H1 (cell line): ENCODE measurements around the gene ZWILCH. TPM values are rescaled to one million over a fixed set of nuclear protein-coding genes. Genes with fewer than 3 reads are reported as not detected.

Experiments
- CTCF ChIA-PET: fragments of 300-600 bp; sonication (Branson Sonifier 250); formaldehyde crosslinking; loops from one replicate; lab custom pipeline; 2021; ENCODE audit not compliant: partially characterized antibody; lab: Charles Lee
- POLR2A ChIA-PET: fragments of 300-600 bp; sonication (Branson Sonifier 250); formaldehyde crosslinking; loops from one replicate; lab custom pipeline; 2021; ENCODE audit warnings: inconsistent platforms; ENCODE audit not compliant: partially characterized antibody; lab: Charles Lee
- DNase-seq, 2 experiments: peaks; one replicate each; pipeline versions ENCODE4 v3.0.0 to v3.0.0-alpha.2; 2010 to 2022; ENCODE audit warnings: low spot score in 2 of 2, low read depth in 1 of 2, mixed read lengths in 1 of 2
- FAIRE-seq: peaks from 2 replicates; lab custom pipeline; 2011; peaks lifted over from hg19 to GRCh38; lab: Jason Lieb, UNC
- H2AFZ ChIP-seq: 2 replicates; pipeline ENCODE4 v1.8.1; 2012; ENCODE audit warnings: low read length, inconsistent platforms
- H2AK5ac ChIP-seq: 2 replicates; pipeline ENCODE4 v1.6.1; 2013; ENCODE audit warnings: low read depth, low read length
- H2BK120ac ChIP-seq: replicated peaks from 2 replicates; pipeline ENCODE3; 2013; ENCODE audit warnings: low read depth, low read length, inconsistent platforms
- H2BK12ac ChIP-seq: 2 replicates; pipeline ENCODE4 v1.6.1; 2013; ENCODE audit warnings: low read depth, low read length
- H2BK15ac ChIP-seq: 2 replicates; pipeline ENCODE4 v1.6.1; 2013; ENCODE audit warnings: low read length
- H2BK20ac ChIP-seq: 2 replicates; pipeline ENCODE4 v1.6.1; 2013; ENCODE audit warnings: low read length
- H2BK5ac ChIP-seq: 2 replicates; pipeline ENCODE4 v1.6.1; 2013; ENCODE audit warnings: low read depth, low read length
- H3K14ac ChIP-seq: 2 replicates; pipeline ENCODE4 v1.6.1; 2013; ENCODE audit warnings: inconsistent platforms; ENCODE audit not compliant: insufficient read length
- H3K18ac ChIP-seq: 2 replicates; pipeline ENCODE4 v1.6.1; 2013; ENCODE audit warnings: low read length; ENCODE audit errors: extremely low read depth
- H3K23ac ChIP-seq: 2 replicates; pipeline ENCODE4 v1.6.1; 2013; ENCODE audit warnings: inconsistent platforms; ENCODE audit not compliant: insufficient read length
- H3K23me2 ChIP-seq: 2 replicates; pipeline ENCODE4 v1.6.1; 2013; ENCODE audit warnings: low read depth, low read length
- H3K27ac ChIP-seq: 2 replicates; pipeline ENCODE4 v1.6.1; 2011; ENCODE audit warnings: low read depth, low read length, inconsistent platforms
- H3K27me3 ChIP-seq, 4 experiments: replicated peaks in 1 of 4; 1 replicate in 1 of 4; 2 replicates in 3 of 4; pipeline versions ENCODE4 v1.6.1 to v1.8.1; 2011 to 2013; ENCODE audit warnings: low read length in 3 of 4, mild to moderate bottlenecking in 3 of 4, inconsistent platforms in 2 of 4, mixed read lengths in 2 of 4, moderate library complexity in 1 of 4; ENCODE audit not compliant: control insufficient read depth in 3 of 4, insufficient read depth in 3 of 4; ENCODE audit errors: extremely low read depth in 1 of 4
- H3K36me3 ChIP-seq, 4 experiments: 2 replicates each; pipeline versions ENCODE4 v1.6.1 to v1.8.1; 2011 to 2013; ENCODE audit warnings: mild to moderate bottlenecking in 4 of 4, low read length in 3 of 4, moderate library complexity in 2 of 4, control low read depth in 1 of 4, inconsistent platforms in 1 of 4; ENCODE audit not compliant: insufficient read depth in 4 of 4, control insufficient read depth in 2 of 4
- H3K4ac ChIP-seq: replicated peaks from 2 replicates; pipeline ENCODE3; 2013; ENCODE audit warnings: low read length, low read depth, mixed read lengths, inconsistent platforms; ENCODE audit not compliant: insufficient read length
- H3K4me1 ChIP-seq, 4 experiments: replicated peaks in 1 of 4; 1 replicate in 1 of 4; 2 replicates in 3 of 4; pipeline versions ENCODE4 v1.6.1 to v1.8.1; 2011 to 2013; ENCODE audit warnings: low read length in 3 of 4, inconsistent platforms in 2 of 4, mixed read lengths in 1 of 4; ENCODE audit not compliant: insufficient read depth in 4 of 4, control insufficient read depth in 3 of 4
- H3K4me2 ChIP-seq, 2 experiments: 2 replicates each; pipeline versions ENCODE4 v1.6.1 to v1.8.1; 2011 to 2013; ENCODE audit warnings: low read depth in 2 of 2, low read length in 2 of 2, control low read depth in 1 of 2, inconsistent platforms in 1 of 2, mild to moderate bottlenecking in 1 of 2; ENCODE audit not compliant: insufficient read depth in 1 of 2
- H3K4me3 ChIP-seq, 4 experiments: fragments of 200-600, 300-600 bp in 1 of 4; sonication (generic), shearing (Covaris generic), sonication (Bioruptor Twin) in 1 of 4; 2 replicates each; pipeline versions ENCODE4 v1.5.1 to v1.8.1; 2011 to 2016; ENCODE audit warnings: low read length in 4 of 4, low read depth in 3 of 4, control low read depth in 2 of 4, inconsistent platforms in 2 of 4, mild to moderate bottlenecking in 2 of 4, mixed read lengths in 1 of 4, moderate library complexity in 1 of 4; ENCODE audit not compliant: insufficient read depth in 2 of 4; ENCODE audit errors: extremely low read depth in 1 of 4
- H3K56ac ChIP-seq: replicated peaks from 2 replicates; pipeline ENCODE3; 2013; ENCODE audit warnings: low read depth, mild to moderate bottlenecking, mixed read lengths, low read length, inconsistent platforms; ENCODE audit not compliant: insufficient read length
- H3K79me1 ChIP-seq: 2 replicates; pipeline ENCODE4 v1.6.1; 2013; ENCODE audit warnings: low read depth, low read length, control low read depth
- H3K79me2 ChIP-seq, 2 experiments: 2 replicates each; pipeline versions ENCODE4 v1.6.1 to v1.8.1; 2012 to 2013; ENCODE audit warnings: low read length in 2 of 2, mild to moderate bottlenecking in 2 of 2, inconsistent platforms in 1 of 2; ENCODE audit not compliant: insufficient read depth in 2 of 2, control insufficient read depth in 1 of 2
- H3K9ac ChIP-seq, 4 experiments: replicated peaks in 1 of 4; 1 replicate in 1 of 4; 2 replicates in 3 of 4; pipeline versions ENCODE4 v1.6.1 to v1.8.1; 2011 to 2013; ENCODE audit warnings: low read depth in 3 of 4, low read length in 3 of 4, control low read depth in 2 of 4, mild to moderate bottlenecking in 2 of 4, moderate library complexity in 2 of 4, inconsistent platforms in 1 of 4; ENCODE audit errors: extremely low read depth in 1 of 4
- H3K9me3 ChIP-seq, 2 experiments: 2 replicates each; pipeline versions ENCODE4 v1.6.1 to v1.8.1; 2012 to 2013; ENCODE audit warnings: mild to moderate bottlenecking in 2 of 2, moderate library complexity in 2 of 2, control low read depth in 1 of 2, inconsistent platforms in 1 of 2, low read depth in 1 of 2, low read length in 1 of 2, mixed read lengths in 1 of 2; ENCODE audit not compliant: insufficient read depth in 2 of 2
- H4K20me1 ChIP-seq, 2 experiments: replicated peaks in 1 of 2; 2 replicates each; pipeline versions ENCODE3 to v1.8.1; 2011 to 2013; ENCODE audit warnings: inconsistent platforms in 2 of 2, low read length in 2 of 2, mild to moderate bottlenecking in 1 of 2; ENCODE audit not compliant: insufficient read depth in 2 of 2, control insufficient read depth in 1 of 2
- H4K5ac ChIP-seq: 2 replicates; pipeline ENCODE4 v1.6.1; 2013; ENCODE audit warnings: low read length, low read depth, mixed read lengths, inconsistent platforms; ENCODE audit not compliant: insufficient read length
- H4K8ac ChIP-seq: 2 replicates; pipeline ENCODE4 v1.8.0; 2013; ENCODE audit warnings: mild to moderate bottlenecking, moderate library complexity, low read length, inconsistent platforms; ENCODE audit not compliant: insufficient read depth; ENCODE audit errors: extremely low read depth
- H4K91ac ChIP-seq: replicated peaks from 2 replicates; pipeline ENCODE3; 2013; ENCODE audit warnings: low read length, mixed read lengths, inconsistent platforms; ENCODE audit not compliant: insufficient read length
- GTF2F1 ChIP-seq: IDR thresholded peaks from 2 replicates; pipeline ENCODE4 v1.6.1; 2012; ENCODE audit warnings: low read depth, low read length, improper control_type of control experiment, borderline replicate concordance
- POLR2AphosphoS5 ChIP-seq: IDR thresholded peaks from 2 replicates; pipeline ENCODE4 v1.6.1; 2011; ENCODE audit warnings: low read depth, low read length
- WGBS, 2 experiments: shearing (Covaris generic) in 1 of 2; methylation state at CpG; one replicate each; pipeline versions ENCODE4 v1.1.6 to v1.1.7; 2013 to 2015; ENCODE audit warnings: low lambda C conversion rate in 2 of 2, mixed read lengths in 2 of 2, inconsistent platforms in 1 of 2, low coverage in 1 of 2, missing lambda C conversion rate in 1 of 2; ENCODE audit not compliant: insufficient replicate concordance in 2 of 2, insufficient coverage in 1 of 2, insufficient read length in 1 of 2; ENCODE audit errors: extremely low coverage in 1 of 2, missing lambda C conversion rate in 1 of 2; 5-methylcytosine and 5-hydroxymethylcytosine counted together
- polyA plus RNA-seq, 7 experiments: library from polyadenylated mRNA; depleted of rRNA in 3 of 7; stranded (reverse) in 5 of 7; unstranded in 2 of 7; fragments of >200 nt in 5 of 7; fragments of 200-250 nt in 2 of 7; gene quantifications; 1 replicate in 5 of 7; 2 replicates in 1 of 7; 4 replicates in 1 of 7; pipeline versions ENCODE4 v1.2.1 to v1.2.3, GENCODE V29; 2011 to 2013; ENCODE audit warnings: missing spikeins in 2 of 7, mixed read lengths in 2 of 7
- total RNA-seq: library from RNA; stranded (reverse); fragmentation: NEBNext Ultra II Directional; extraction: Animal tissue kit (Norgen Biotek cat#: 25700); gene quantifications from 2 replicates; pipeline ENCODE4 v1.2.1, GENCODE V29; 2021

ZWILCH gene
- total and polyA plus RNA-seq, 2 of the 8 experiments (the other 6 are each of a cell fraction or from before 2014, with no cell fraction given) = 18.1 to 61.5 TPM

- peak overlapping the region; percentile 94 for H3K4ac ChIP-seq
- H3K4me1 ChIP-seq = peaks cover 0 to 6% (median 5%) of the 10 kb centered on the region in 4 experiments; a peak in 4 of 7 replicates
- no peak overlapping the region for H2BK120ac ChIP-seq
- no peak overlapping the region for H2BK20ac ChIP-seq
- peak overlapping the region; percentile 93 for H2BK5ac ChIP-seq
- H2AFZ ChIP-seq = no peak overlapping the region
- peak overlapping the region; percentile 93 for H3K27ac ChIP-seq
- no peaks in the 10 kb centered on the region for H3K27me3 ChIP-seq
- H4K5ac ChIP-seq = peak overlapping the region; percentile 69
- no peak overlapping the region for H2BK15ac ChIP-seq
- peaks cover 4% of the 10 kb centered on the region for H3K79me1 ChIP-seq
- ChIA-PET CTCF (interaction anchor here (0.8 kb wide), 1 partner anchor 74 kb away, joined by 3 read pairs; no protein-coding TSS in a partner anchor), POLR2A (interaction anchor here (0.6 to 4.7 kb wide), 30 partner anchors 10 to 211 kb away, joined by 3 to 52 read pairs (median 5); partner anchors contain the start of genes DIS3L, LCTL, MAP2K1 and SMAD6)
- H3K56ac ChIP-seq = peak overlapping the region; percentile 92
- peak overlapping the region; percentile 91 for H4K91ac ChIP-seq
- peak overlapping the region; percentile 95 for H3K14ac ChIP-seq
- no peak overlapping the region for H3K23ac ChIP-seq
- FAIRE-seq (no peak), DNase-seq (no peak)
- peaks cover 12% of the 10 kb centered on the region for H3K23me2 ChIP-seq
- TF ChIP-seq POLR2AphosphoS5 = peak; percentile 24; the same call in 1 of the 2 replicates
- no peak for TF ChIP-seq GTF2F1
- H3K79me2 ChIP-seq = peaks cover 20 to 69% of the 10 kb centered on the region in 2 experiments
- peak overlapping the region; percentile 93 to 99 (median 96) for H3K9ac ChIP-seq
- no peaks in the 10 kb centered on the region for H3K9me3 ChIP-seq
- peak overlapping the region; percentile 76; the same call in 1 of the 2 replicates for H2AK5ac ChIP-seq
- peak overlapping the region; percentile 95 to 100 (median 99) for H3K4me3 ChIP-seq
- peaks cover 35 to 45% (median 43%) of the 10 kb centered on the region in 4 experiments for H3K36me3 ChIP-seq
- WGBS, 2 experiments = 4% methylated on average over 12 of the region's 12 CpGs; no CpG with 5 or more reads in 1 of the 2 experiments
- peak overlapping the region; percentile 85 to 93 for H3K4me2 ChIP-seq
- H3K18ac ChIP-seq = peak overlapping the region; percentile 79
- peak overlapping the region; percentile 90; the same call in 1 of the 2 replicates for H4K8ac ChIP-seq
- peaks cover 0 to 4% of the 10 kb centered on the region in 2 experiments for H4K20me1 ChIP-seq
- no peak overlapping the region for H2BK12ac ChIP-seq
Measured at GRCh38 chr15:66503780-66504562, 1.2 kb upstream of the ZWILCH start.
